HepG2 (cell line): ENCODE results near the gene TRIP4. TPM values are rescaled to one million over a fixed set of nuclear protein-coding genes. Genes with fewer than 3 reads are reported as not detected.
A peak's percentile ranks its signal among the peaks of the same experiment; 100 is the strongest.

ENCODE experiments used
- AGO1 ChIP-seq: fragments of 200-400 bp; formaldehyde crosslinking; IDR thresholded peaks from 2 replicates; pipeline ENCODE4 v1.6.1; 2017; ENCODE audit warnings: mild to moderate bottlenecking, low read depth, low read length, moderate library complexity; ENCODE audit not compliant: poor library complexity, severe bottlenecking
- BCL6 ChIP-seq: IDR thresholded peaks from 2 replicates; pipeline ENCODE4 v1.6.1; 2016; ENCODE audit warnings: missing genetic modification reagents, missing compliant biosample characterization
- ETV6 ChIP-seq: sonication (generic); formaldehyde crosslinking; conservative IDR thresholded peaks from 2 replicates; pipeline ENCODE4 v1.4.0; 2020; ENCODE audit warnings: missing genetic modification reagents
- JARID2 ChIP-seq: sonication (generic); formaldehyde crosslinking; IDR thresholded peaks from 2 replicates; pipeline ENCODE4 v1.8.1; 2023; ENCODE audit warnings: missing genetic modification reagents, inconsistent platforms; ENCODE audit not compliant: insufficient replicate concordance
- SALL1 ChIP-seq: sonication (generic); formaldehyde crosslinking; IDR thresholded peaks from 2 replicates; pipeline ENCODE4 v1.8.0; 2022; ENCODE audit warnings: mild to moderate bottlenecking, missing genetic modification reagents
- SETDB1 ChIP-seq: sonication (generic); formaldehyde crosslinking; IDR thresholded peaks from 2 replicates; pipeline ENCODE4 v1.5.1; 2020; ENCODE audit warnings: missing genetic modification reagents, mild to moderate bottlenecking, borderline replicate concordance
- U2AF1 ChIP-seq: fragments of 200-400 bp; formaldehyde crosslinking; optimal IDR thresholded peaks from 2 replicates; pipeline ENCODE3; 2017; ENCODE audit warnings: mild to moderate bottlenecking, low read depth, low read length
- U2AF2 ChIP-seq: fragments of 200-400 bp; formaldehyde crosslinking; IDR thresholded peaks from 2 replicates; pipeline ENCODE4 v1.6.1; 2017; ENCODE audit warnings: low read depth, mild to moderate bottlenecking, low read length
- ZFP62 ChIP-seq: sonication (generic); formaldehyde crosslinking; IDR thresholded peaks from 2 replicates; pipeline ENCODE4 v1.4.0; 2020; ENCODE audit warnings: missing genetic modification reagents
- ZNF224 ChIP-seq: sonication (generic); formaldehyde crosslinking; IDR thresholded peaks from 2 replicates; pipeline ENCODE4 v1.5.0; 2020; ENCODE audit warnings: mild to moderate bottlenecking, missing genetic modification reagents
- ZNF333 ChIP-seq: sonication (generic); formaldehyde crosslinking; IDR thresholded peaks from 2 replicates; pipeline ENCODE4 v1.4.0; 2020; ENCODE audit warnings: mild to moderate bottlenecking, missing genetic modification reagents, borderline replicate concordance
- ZNF703 ChIP-seq: sonication (generic); formaldehyde crosslinking; IDR thresholded peaks from 2 replicates; pipeline ENCODE4 v1.5.1; 2020; ENCODE audit warnings: missing genetic modification reagents, mild to moderate bottlenecking, moderate library complexity, borderline replicate concordance
- ZNF772 ChIP-seq: sonication (generic); formaldehyde crosslinking; IDR thresholded peaks from 2 replicates; pipeline ENCODE4 v1.5.0; 2020; ENCODE audit warnings: mild to moderate bottlenecking, missing genetic modification reagents
- polyA plus RNA-seq, 8 experiments: library from polyadenylated mRNA; depleted of rRNA in 3 of 8; stranded (reverse) in 7 of 8; unstranded in 1 of 8; fragments of >200 nt; fragmentation: Illumina TruSeq in 4 of 8; extraction: Trizol in 4 of 8; gene quantifications; 2 replicates each; pipeline versions ENCODE4 v1.2.1 to v1.2.3, GENCODE V29; 2011 to 2016; ENCODE audit warnings: low read depth in 4 of 8, missing spikeins in 1 of 8, mixed read lengths in 1 of 8; ENCODE audit not compliant: insufficient read depth in 1 of 8
- total RNA-seq, 5 experiments: library from RNA; depleted of rRNA; stranded (reverse); fragments of >200 nt; fragmentation: Illumina TruSeq; extraction: Trizol; gene quantifications; 2 replicates each; pipeline ENCODE4 v1.2.3, GENCODE V29; 2016; ENCODE audit warnings: low read depth in 1 of 5
- TF ChIP-seq, protein P1 (sequence below): sonication (generic); formaldehyde crosslinking; IDR thresholded peaks from 2 replicates; pipeline ENCODE4 v1.4.0; 2020; ENCODE audit warnings: missing genetic modification reagents, borderline replicate concordance
- TF ChIP-seq, protein P2 (sequence below): IDR thresholded peaks from 2 replicates; pipeline ENCODE4 v1.6.1; 2016; ENCODE audit warnings: low read depth, control low read depth
- TF ChIP-seq, protein P3 (sequence below): sonication (generic); IDR thresholded peaks from 2 replicates; pipeline ENCODE4 v1.6.1; 2016; ENCODE audit warnings: low read depth, borderline replicate concordance
- TF ChIP-seq, protein P4 (sequence below): sonication (generic); formaldehyde crosslinking; IDR thresholded peaks from 2 replicates; pipeline ENCODE4 v1.9.0; 2021; ENCODE audit warnings: missing genetic modification reagents, mild to moderate bottlenecking, borderline replicate concordance
- TF ChIP-seq, protein P5 (sequence below): sonication (generic); formaldehyde crosslinking; IDR thresholded peaks from 2 replicates; pipeline ENCODE4 v1.8.0; 2022; ENCODE audit warnings: missing genetic modification reagents, mild to moderate bottlenecking, inconsistent platforms, borderline replicate concordance

Gene TRIP4
- total and polyA plus RNA-seq, 2 of the 13 experiments (the other 11 are each of a cell fraction or from before 2014, with no cell fraction given), result 7.1 to 11.8 TPM

DNA sequence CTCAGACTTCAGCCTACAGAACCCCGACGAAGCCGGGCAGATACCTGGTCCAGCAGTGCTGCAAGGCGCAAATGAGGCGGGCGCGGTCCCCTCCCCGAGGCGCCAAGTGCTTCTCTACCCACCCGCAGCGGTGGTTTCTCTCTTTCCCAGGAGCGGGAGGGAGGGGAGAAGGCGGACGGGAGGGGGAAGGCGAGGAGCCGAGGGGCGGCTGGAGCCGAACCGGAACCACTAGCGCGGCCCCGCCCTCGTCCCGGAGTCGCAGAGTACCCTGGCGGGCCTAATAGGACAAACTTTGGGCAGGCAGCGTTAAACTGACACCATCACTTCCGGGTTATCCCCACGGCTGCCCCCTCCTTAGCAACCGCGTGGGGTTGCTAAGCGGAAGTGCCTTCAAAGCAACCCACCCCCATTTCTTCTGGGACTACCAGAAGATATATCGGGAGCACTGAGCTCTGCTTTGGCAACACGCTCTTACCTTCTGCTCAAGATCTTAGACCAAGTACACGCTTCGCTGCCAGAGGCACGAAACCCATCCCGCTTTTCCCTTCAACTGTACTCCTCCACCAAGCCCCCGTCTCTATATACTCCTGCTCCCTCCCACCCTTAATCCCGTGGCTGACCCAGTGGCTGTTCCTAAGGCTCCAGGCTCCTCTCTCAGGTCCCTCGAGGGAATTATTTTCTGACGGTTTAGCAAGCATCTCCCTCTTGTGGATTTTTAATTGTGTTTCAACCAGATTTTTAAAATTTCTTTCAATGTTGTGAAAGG, 31.5 kb upstream of the TRIP4 start, which contains the start of gene CSNK1G1 (continued):
- TF ChIP-seq, protein P1, sequence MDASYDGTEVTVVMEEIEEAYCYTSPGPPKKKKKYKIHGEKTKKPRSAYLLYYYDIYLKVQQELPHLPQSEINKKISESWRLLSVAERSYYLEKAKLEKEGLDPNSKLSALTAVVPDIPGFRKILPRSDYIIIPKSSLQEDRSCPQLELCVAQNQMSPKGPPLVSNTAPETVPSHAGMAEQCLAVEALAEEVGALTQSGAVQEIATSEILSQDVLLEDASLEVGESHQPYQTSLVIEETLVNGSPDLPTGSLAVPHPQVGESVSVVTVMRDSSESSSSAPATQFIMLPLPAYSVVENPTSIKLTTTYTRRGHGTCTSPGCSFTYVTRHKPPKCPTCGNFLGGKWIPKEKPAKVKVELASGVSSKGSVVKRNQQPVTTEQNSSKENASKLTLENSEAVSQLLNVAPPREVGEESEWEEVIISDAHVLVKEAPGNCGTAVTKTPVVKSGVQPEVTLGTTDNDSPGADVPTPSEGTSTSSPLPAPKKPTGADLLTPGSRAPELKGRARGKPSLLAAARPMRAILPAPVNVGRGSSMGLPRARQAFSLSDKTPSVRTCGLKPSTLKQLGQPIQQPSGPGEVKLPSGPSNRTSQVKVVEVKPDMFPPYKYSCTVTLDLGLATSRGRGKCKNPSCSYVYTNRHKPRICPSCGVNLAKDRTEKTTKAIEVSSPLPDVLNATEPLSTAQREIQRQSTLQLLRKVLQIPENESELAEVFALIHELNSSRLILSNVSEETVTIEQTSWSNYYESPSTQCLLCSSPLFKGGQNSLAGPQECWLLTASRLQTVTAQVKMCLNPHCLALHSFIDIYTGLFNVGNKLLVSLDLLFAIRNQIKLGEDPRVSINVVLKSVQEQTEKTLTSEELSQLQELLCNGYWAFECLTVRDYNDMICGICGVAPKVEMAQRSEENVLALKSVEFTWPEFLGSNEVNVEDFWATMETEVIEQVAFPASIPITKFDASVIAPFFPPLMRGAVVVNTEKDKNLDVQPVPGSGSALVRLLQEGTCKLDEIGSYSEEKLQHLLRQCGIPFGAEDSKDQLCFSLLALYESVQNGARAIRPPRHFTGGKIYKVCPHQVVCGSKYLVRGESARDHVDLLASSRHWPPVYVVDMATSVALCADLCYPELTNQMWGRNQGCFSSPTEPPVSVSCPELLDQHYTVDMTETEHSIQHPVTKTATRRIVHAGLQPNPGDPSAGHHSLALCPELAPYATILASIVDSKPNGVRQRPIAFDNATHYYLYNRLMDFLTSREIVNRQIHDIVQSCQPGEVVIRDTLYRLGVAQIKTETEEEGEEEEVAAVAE, result 0 out of 2 replicates have a peak, but pooled peaks have one; percentile 19
- TF ChIP-seq, protein P2, sequence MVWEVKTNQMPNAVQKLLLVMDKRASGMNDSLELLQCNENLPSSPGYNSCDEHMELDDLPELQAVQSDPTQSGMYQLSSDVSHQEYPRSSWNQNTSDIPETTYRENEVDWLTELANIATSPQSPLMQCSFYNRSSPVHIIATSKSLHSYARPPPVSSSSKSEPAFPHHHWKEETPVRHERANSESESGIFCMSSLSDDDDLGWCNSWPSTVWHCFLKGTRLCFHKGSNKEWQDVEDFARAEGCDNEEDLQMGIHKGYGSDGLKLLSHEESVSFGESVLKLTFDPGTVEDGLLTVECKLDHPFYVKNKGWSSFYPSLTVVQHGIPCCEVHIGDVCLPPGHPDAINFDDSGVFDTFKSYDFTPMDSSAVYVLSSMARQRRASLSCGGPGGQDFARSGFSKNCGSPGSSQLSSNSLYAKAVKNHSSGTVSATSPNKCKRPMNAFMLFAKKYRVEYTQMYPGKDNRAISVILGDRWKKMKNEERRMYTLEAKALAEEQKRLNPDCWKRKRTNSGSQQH (CRISPR knock-in tag), result no peak
- no peak; the same call in 1 of the 2 replicates for TF ChIP-seq SALL1 (CRISPR knock-in tag)
- no peak for TF ChIP-seq ZFP62
- TF ChIP-seq, protein P3, sequence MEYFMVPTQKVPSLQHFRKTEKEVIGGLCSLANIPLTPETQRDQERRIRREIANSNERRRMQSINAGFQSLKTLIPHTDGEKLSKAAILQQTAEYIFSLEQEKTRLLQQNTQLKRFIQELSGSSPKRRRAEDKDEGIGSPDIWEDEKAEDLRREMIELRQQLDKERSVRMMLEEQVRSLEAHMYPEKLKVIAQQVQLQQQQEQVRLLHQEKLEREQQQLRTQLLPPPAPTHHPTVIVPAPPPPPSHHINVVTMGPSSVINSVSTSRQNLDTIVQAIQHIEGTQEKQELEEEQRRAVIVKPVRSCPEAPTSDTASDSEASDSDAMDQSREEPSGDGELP, result peak; percentile 55; the same call in 1 of the 2 replicates
- TF ChIP-seq U2AF2, result no peak
- TF ChIP-seq U2AF1, result no peak
- peak; percentile 19; the same call in 1 of the 2 replicates for TF ChIP-seq BCL6 (CRISPR knock-in tag)
- no peak for TF ChIP-seq ZNF703 (CRISPR knock-in tag)
- TF ChIP-seq JARID2, result no peak
- TF ChIP-seq ZNF772, result peak; percentile 58; the same call in 1 of the 2 replicates
- TF ChIP-seq, protein P4, sequence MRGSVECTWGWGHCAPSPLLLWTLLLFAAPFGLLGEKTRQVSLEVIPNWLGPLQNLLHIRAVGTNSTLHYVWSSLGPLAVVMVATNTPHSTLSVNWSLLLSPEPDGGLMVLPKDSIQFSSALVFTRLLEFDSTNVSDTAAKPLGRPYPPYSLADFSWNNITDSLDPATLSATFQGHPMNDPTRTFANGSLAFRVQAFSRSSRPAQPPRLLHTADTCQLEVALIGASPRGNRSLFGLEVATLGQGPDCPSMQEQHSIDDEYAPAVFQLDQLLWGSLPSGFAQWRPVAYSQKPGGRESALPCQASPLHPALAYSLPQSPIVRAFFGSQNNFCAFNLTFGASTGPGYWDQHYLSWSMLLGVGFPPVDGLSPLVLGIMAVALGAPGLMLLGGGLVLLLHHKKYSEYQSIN, result no peak
- peak; percentile 33; the same call in 1 of the 2 replicates for TF ChIP-seq ZNF333 (CRISPR knock-in tag)
- no peak for TF ChIP-seq SETDB1
- no peak for TF ChIP-seq ETV6 (CRISPR knock-in tag)
- peak; percentile 83 for TF ChIP-seq AGO1
- TF ChIP-seq, protein P5, sequence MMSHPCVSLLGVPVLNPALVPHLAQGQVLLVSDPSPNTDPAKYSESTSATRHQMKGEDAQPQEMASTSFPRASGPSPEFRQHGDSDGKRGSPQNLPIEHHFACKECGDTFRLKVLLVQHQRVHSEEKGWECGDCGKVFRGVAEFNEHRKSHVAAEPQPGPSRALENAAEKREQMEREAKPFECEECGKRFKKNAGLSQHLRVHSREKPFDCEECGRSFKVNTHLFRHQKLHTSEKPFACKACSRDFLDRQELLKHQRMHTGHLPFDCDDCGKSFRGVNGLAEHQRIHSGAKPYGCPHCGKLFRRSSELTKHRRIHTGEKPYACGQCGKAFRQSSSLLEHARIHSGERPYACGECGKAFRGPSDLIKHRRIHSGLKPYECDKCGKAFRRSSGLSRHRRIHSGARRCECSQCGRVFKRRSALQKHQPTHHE (CRISPR knock-in tag), result 0 out of 2 replicates have a peak, but pooled peaks have one; percentile 30
- 0 out of 2 replicates have a peak, but pooled peaks have one; percentile 15 for TF ChIP-seq ZNF224 (CRISPR knock-in tag)
